H1 (cell line): Measurements from ENCODE around the gene FOXB1. TPM values are rescaled to one million over a fixed set of nuclear protein-coding genes. Genes with fewer than 3 reads are reported as not detected.

ENCODE experiments used
- SIRT6 ChIP-seq: IDR thresholded peaks from one replicate; pipeline ENCODE4 v1.7.1; 2012; ENCODE audit warnings: low read length, inconsistent platforms
- YY1 ChIP-seq: IDR thresholded peaks from 2 replicates; pipeline ENCODE4 v1.6.1; 2011; ENCODE audit warnings: low read depth, mild to moderate bottlenecking, low read length
- polyA plus RNA-seq, 7 experiments: library from polyadenylated mRNA; depleted of rRNA in 3 of 7; stranded (reverse) in 5 of 7; unstranded in 2 of 7; fragments of >200 nt in 5 of 7; fragments of 200-250 nt in 2 of 7; gene quantifications; 1 replicate in 5 of 7; 2 replicates in 1 of 7; 4 replicates in 1 of 7; pipeline versions ENCODE4 v1.2.1 to v1.2.3, GENCODE V29; 2011 to 2013; ENCODE audit warnings: missing spikeins in 2 of 7, mixed read lengths in 2 of 7
- total RNA-seq: library from RNA; stranded (reverse); fragmentation: NEBNext Ultra II Directional; extraction: Animal tissue kit (Norgen Biotek cat#: 25700); gene quantifications from 2 replicates; pipeline ENCODE4 v1.2.1, GENCODE V29; 2021
- TF ChIP-seq, protein P1 (sequence below): IDR thresholded peaks from 2 replicates; pipeline ENCODE4 v1.6.1; 2011; ENCODE audit warnings: low read depth, mild to moderate bottlenecking, low read length; ENCODE audit not compliant: insufficient read depth

The FOXB1 gene
- total and polyA plus RNA-seq, 2 of the 8 experiments (the other 6 are each of a cell fraction or from before 2014, with no cell fraction given): 0.92 to 1.5 TPM

DNA sequence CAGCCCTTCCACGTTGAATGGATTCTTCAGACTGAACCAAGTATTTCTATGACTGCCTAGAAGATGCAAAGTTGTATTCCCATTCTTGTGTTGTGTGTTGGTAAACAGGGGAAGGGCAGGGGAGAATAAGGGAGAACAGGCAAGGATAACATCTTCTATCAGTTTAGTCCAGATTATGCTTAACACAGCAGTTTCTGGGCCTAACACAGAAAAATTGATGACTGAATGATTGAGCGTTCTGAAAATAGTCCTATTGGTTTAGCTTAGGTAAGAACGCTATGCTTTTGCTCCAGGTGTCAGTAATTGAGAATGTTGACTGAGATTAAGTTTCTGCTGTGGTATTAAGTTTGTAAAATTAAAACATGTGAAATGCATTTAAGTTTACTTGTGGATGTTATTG, 8.6 kb downstream of the FOXB1 start (continued):
- TF ChIP-seq SIRT6 (no peak), YY1 (no peak)
- TF ChIP-seq, protein P1, sequence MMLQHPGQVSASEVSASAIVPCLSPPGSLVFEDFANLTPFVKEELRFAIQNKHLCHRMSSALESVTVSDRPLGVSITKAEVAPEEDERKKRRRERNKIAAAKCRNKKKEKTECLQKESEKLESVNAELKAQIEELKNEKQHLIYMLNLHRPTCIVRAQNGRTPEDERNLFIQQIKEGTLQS: no peak
